Hepatocyte (in vitro differentiated cells): ENCODE results near the gene COX14. TPM values are rescaled to one million over a fixed set of nuclear protein-coding genes. Genes with fewer than 3 reads are reported as not detected.

Source experiments
- DNase-seq: peaks from one replicate; pipeline ENCODE4 v3.0.0-alpha.2; 2016; ENCODE audit warnings: low spot score
- H2AFZ ChIP-seq: fragments of 200-600 bp; sonication (generic); 2 replicates; pipeline ENCODE4 v1.6.0; 2016; ENCODE audit warnings: antibody characterized with exemption, mild to moderate bottlenecking
- H3K27ac ChIP-seq: fragments of 200-600 bp; sonication (generic); 2 replicates; pipeline ENCODE4 v1.5.1; 2016; ENCODE audit warnings: mild to moderate bottlenecking
- H3K27me3 ChIP-seq: fragments of 200-600 bp; sonication (generic); 2 replicates; pipeline ENCODE4 v1.6.1; 2016
- H3K36me3 ChIP-seq: fragments of 200-600 bp; sonication (generic); replicated peaks from 2 replicates; pipeline ENCODE4 v1.5.1; 2016; ENCODE audit warnings: low read depth; ENCODE audit not compliant: insufficient read depth
- H3K4me1 ChIP-seq: fragments of 200-600 bp; sonication (generic); 2 replicates; pipeline ENCODE4 v1.5.1; 2016; ENCODE audit warnings: mild to moderate bottlenecking, moderate library complexity; ENCODE audit not compliant: insufficient read depth
- H3K4me2 ChIP-seq: fragments of 200-600 bp; sonication (generic); 2 replicates; pipeline ENCODE4 v1.6.0; 2016
- H3K4me3 ChIP-seq: fragments of 200-600 bp; sonication (generic); 2 replicates; pipeline ENCODE4 v1.5.1; 2016; ENCODE audit warnings: mild to moderate bottlenecking
- H3K79me2 ChIP-seq: fragments of 200-600 bp; sonication (generic); 2 replicates; pipeline ENCODE4 v1.6.0; 2017; ENCODE audit warnings: mild to moderate bottlenecking
- H3K9me2 ChIP-seq: fragments of 200-600 bp; sonication (generic); replicated peaks from 2 replicates; pipeline ENCODE4 v1.6.0; 2017; ENCODE audit warnings: mild to moderate bottlenecking; ENCODE audit not compliant: insufficient read depth
- H3K9me3 ChIP-seq: fragments of 200-600 bp; sonication (generic); 2 replicates; pipeline ENCODE4 v1.5.1; 2016; ENCODE audit warnings: low read depth, mild to moderate bottlenecking
- H4K20me1 ChIP-seq: fragments of 200-600 bp; sonication (generic); 2 replicates; pipeline ENCODE4 v1.6.0; 2016; ENCODE audit warnings: mild to moderate bottlenecking; ENCODE audit not compliant: insufficient read depth, poor library complexity, severe bottlenecking
- CTCF ChIP-seq: fragments of 200-600 bp; sonication (generic); IDR thresholded peaks from 2 replicates; pipeline ENCODE4 v1.5.1; 2016; ENCODE audit warnings: antibody characterized with exemption, mild to moderate bottlenecking; ENCODE audit not compliant: poor library complexity
- EZH2 ChIP-seq: fragments of 200-600 bp; sonication (generic); IDR thresholded peaks from 2 replicates; pipeline ENCODE4 v1.6.1; 2016; ENCODE audit warnings: antibody characterized with exemption, mild to moderate bottlenecking, borderline replicate concordance
- EZH2phosphoT487 ChIP-seq: fragments of 200-600 bp; sonication (generic); IDR thresholded peaks from one replicate; pipeline ENCODE4 v1.6.1; 2018; ENCODE audit warnings: antibody characterized with exemption, mild to moderate bottlenecking, low read depth, moderate library complexity; ENCODE audit not compliant: unreplicated experiment, severe bottlenecking
- WGBS: methylation state at CpG from one replicate; pipeline ENCODE4 v1.1.6; 2016; ENCODE audit warnings: low lambda C conversion rate; ENCODE audit errors: missing lambda C conversion rate; 5-methylcytosine and 5-hydroxymethylcytosine counted together
- polyA plus RNA-seq: library from polyadenylated mRNA; unstranded; fragments of >200 nt; fragmentation: Nextera tagmentation; extraction: Ambion mirVana; gene quantifications from 2 replicates; pipeline ENCODE4 v1.2.1, GENCODE V29; 2016
- total RNA-seq: library from RNA; depleted of rRNA; stranded (reverse); fragments of >200 nt; gene quantifications from 2 replicates; pipeline ENCODE4 v1.2.3, GENCODE V29; 2014

COX14 gene
- total and polyA plus RNA-seq, 2 experiments from 2014 or later: 61.5 to 186 TPM

- Histone ChIP-seq H3K36me3 (no peaks in the 10 kb centered on the region), H3K27ac (peak overlapping the region; percentile 97), H3K27me3 (no peaks in the 10 kb centered on the region), H3K9me2 (no peaks in the 10 kb centered on the region), H3K9me3 (no peaks in the 10 kb centered on the region), H3K79me2 (peaks cover 55% of the 10 kb centered on the region), H3K4me1 (peaks cover 16% of the 10 kb centered on the region), H4K20me1 (no peaks in the 10 kb centered on the region), H3K4me3 (peak overlapping the region; percentile 49), H3K4me2 (peak overlapping the region; percentile 88), H2AFZ (peak overlapping the region; percentile 49)
- 0% methylated on average over 1 of the region's 12 CpGs for WGBS
- TF ChIP-seq EZH2phosphoT487 (no peak), CTCF (no peak), EZH2 (no peak)
- DNase-seq: peak; percentile 72
Observed at GRCh38 chr12:50166799-50167048, 54.7 kb downstream of the COX14 start.

GRCh38 chr12:50167049-50167828 is 55.2 kb downstream of the COX14 start, which contains the start of gene CERS5:
CERS5 (minus strand) TSS chr12:50167369; CDS start chr12:50167297, 72 bp downstream.
- H3K4me1 ChIP-seq: peaks cover 16% of the 10 kb centered on the region
- H3K4me3 ChIP-seq: peak within 1 kb of the TSS; percentile 49
- no peak for TF ChIP-seq CTCF
- TF ChIP-seq EZH2: no peak
- TF ChIP-seq EZH2phosphoT487: no peak
- no peaks in the 10 kb centered on the region for H3K36me3 ChIP-seq
- no peaks in the 10 kb centered on the region for H3K27me3 ChIP-seq
- H4K20me1 ChIP-seq: no peaks in the 10 kb centered on the region
- peak within 1 kb of the TSS; percentile 58 for H2AFZ ChIP-seq
- peak; percentile 100 for DNase-seq
- H3K27ac ChIP-seq: peak within 1 kb of the TSS; percentile 97
- peaks cover 50% of the 10 kb centered on the region for H3K79me2 ChIP-seq
- H3K9me2 ChIP-seq: no peaks in the 10 kb centered on the region
- 1% methylated on average over 58 of the region's 70 CpGs for WGBS
- H3K4me2 ChIP-seq: peak within 1 kb of the TSS; percentile 88
- H3K9me3 ChIP-seq: no peaks in the 10 kb centered on the region

Other genes with a start within 250 kb of the COX14 start
- gene FAIM2, start 208.3 kb upstream of the COX14 start, total RNA-seq: 1.4 and 5.0 TPM in 2 replicates
- 7.3 and 14.0 TPM in 2 replicates for gene FAIM2, start 208.3 kb upstream of the COX14 start, polyA plus RNA-seq
- 0.08 and 1.4 TPM in 2 replicates for gene AQP2, start 161.5 kb upstream of the COX14 start, total RNA-seq
- gene AQP2, start 161.5 kb upstream of the COX14 start, polyA plus RNA-seq: 0.71 and 1.8 TPM in 2 replicates
- gene AQP5, start 150.4 kb upstream of the COX14 start, total RNA-seq: 1.2 and 1.3 TPM in 2 replicates
- 0.50 and 1.2 TPM in 2 replicates for gene AQP5, start 150.4 kb upstream of the COX14 start, polyA plus RNA-seq
- not detected in 2 replicates for gene AQP6, start 139.3 kb upstream of the COX14 start, total RNA-seq
- gene AQP6, start 139.3 kb upstream of the COX14 start, polyA plus RNA-seq: 0.23 TPM in 1 of 2 replicates, not detected in the other
- gene RACGAP1, start 86.7 kb upstream of the COX14 start, total RNA-seq: 22.1 and 22.2 TPM in 2 replicates
- 12.6 and 17.3 TPM in 2 replicates for gene RACGAP1, start 86.7 kb upstream of the COX14 start, polyA plus RNA-seq
- 2.4 and 3.1 TPM in 2 replicates for gene ASIC1, start 54.6 kb upstream of the COX14 start, total RNA-seq
- 4.6 and 6.7 TPM in 2 replicates for gene ASIC1, start 54.6 kb upstream of the COX14 start, polyA plus RNA-seq
- gene SMARCD1, start 26.9 kb upstream of the COX14 start, total RNA-seq: 33.4 and 44.0 TPM in 2 replicates
- gene SMARCD1, start 26.9 kb upstream of the COX14 start, polyA plus RNA-seq: 26.1 and 27.9 TPM in 2 replicates
- gene GPD1, start 8.2 kb upstream of the COX14 start, total RNA-seq: 46.8 and 64.1 TPM in 2 replicates
- gene GPD1, start 8.2 kb upstream of the COX14 start, polyA plus RNA-seq: 20.4 and 30.6 TPM in 2 replicates
- gene CERS5, start 55.1 kb downstream of the COX14 start, total RNA-seq: 38.8 and 43.3 TPM in 2 replicates
- gene CERS5, start 55.1 kb downstream of the COX14 start, polyA plus RNA-seq: 53.3 and 69.0 TPM in 2 replicates
- 84.4 and 93.3 TPM in 2 replicates for gene LIMA1, start 171.3 kb downstream of the COX14 start, total RNA-seq
- 54.8 and 59.7 TPM in 2 replicates for gene LIMA1, start 171.3 kb downstream of the COX14 start, polyA plus RNA-seq